WERI-Rb-1 (cell line): ENCODE results near the gene FHL1.

Source experiments
- DNase-seq: peaks from one replicate; pipeline ENCODE4 v3.0.0-alpha.2; 2020
- H3K27ac ChIP-seq: fragments of 250-450 bp; sonication (Bioruptor Pico); 2 replicates; pipeline ENCODE4 v1.5.1; 2020; ENCODE audit warnings: mild to moderate bottlenecking, moderate library complexity
- H3K27me3 ChIP-seq: fragments of 250-450 bp; sonication (Bioruptor Pico); 2 replicates; pipeline ENCODE4 v1.5.1; 2021; ENCODE audit warnings: mild to moderate bottlenecking, low read depth, moderate library complexity; ENCODE audit not compliant: insufficient read depth, severe bottlenecking
- H3K36me3 ChIP-seq: fragments of 250-450 bp; sonication (Bioruptor Pico); 2 replicates; pipeline ENCODE4 v1.5.1; 2020; ENCODE audit warnings: mild to moderate bottlenecking, moderate library complexity
- H3K4me3 ChIP-seq: 2 replicates; pipeline ENCODE4 v1.5.1; 2011; ENCODE audit warnings: low read depth, mild to moderate bottlenecking, control low read depth, low read length
- H3K9me3 ChIP-seq: fragments of 250-450 bp; sonication (Bioruptor Pico); 2 replicates; pipeline ENCODE4 v1.5.1; 2021; ENCODE audit warnings: mild to moderate bottlenecking, moderate library complexity; ENCODE audit not compliant: severe bottlenecking
- CTCF ChIP-seq: IDR thresholded peaks from 2 replicates; pipeline ENCODE4 v1.5.1; 2011; ENCODE audit warnings: low read depth, mild to moderate bottlenecking, control low read depth, inconsistent platforms, low read length

The FHL1 gene

DNA sequence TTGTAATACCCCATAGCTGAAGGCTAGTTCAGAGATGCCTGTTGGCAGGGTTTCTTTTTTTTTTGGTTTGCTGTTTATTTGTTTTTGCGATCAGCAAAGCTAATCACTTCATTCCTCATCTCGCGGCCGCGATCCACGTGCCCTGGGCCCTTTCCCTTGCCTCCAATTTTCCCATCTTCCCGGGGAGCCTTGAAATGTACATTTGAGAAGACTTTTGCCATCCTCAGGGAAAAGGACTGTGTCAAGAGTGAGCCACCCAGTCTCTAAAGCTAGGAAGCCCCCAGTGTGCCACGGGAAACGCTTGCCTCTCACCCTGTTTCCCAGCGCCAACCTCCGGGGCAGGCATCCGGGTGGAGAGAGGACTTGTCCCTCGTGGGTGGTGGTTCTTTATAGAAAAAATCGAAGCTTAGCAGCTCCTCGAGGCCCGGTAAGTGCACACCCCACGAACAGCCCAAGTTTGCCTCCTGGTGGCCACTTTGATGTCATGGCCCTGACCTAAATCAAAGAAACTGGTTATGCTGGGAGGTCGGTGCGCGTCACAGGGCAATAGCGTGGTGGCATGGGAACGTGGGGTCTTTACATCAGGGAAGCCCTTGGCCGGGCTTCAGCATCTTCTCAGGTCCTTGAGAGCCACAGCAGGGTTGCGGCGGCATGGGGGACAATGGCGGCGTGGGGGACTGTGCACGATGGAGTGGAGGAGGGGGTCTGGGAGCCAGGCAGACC, 61.8 kb downstream of the FHL1 start:
- Histone ChIP-seq H3K9me3 (no peaks in the 10 kb centered on the region), H3K27ac (no peak overlapping the region), H3K36me3 (no peaks in the 10 kb centered on the region), H3K4me3 (no peak overlapping the region), H3K27me3 (peaks cover 3% of the 10 kb centered on the region)
- peak; percentile 41 for DNase-seq
- peak; percentile 66 for TF ChIP-seq CTCF

- TF ChIP-seq CTCF: no peak
- Histone ChIP-seq H3K27ac (no peak overlapping the region), H3K4me3 (no peak overlapping the region), H3K27me3 (peaks cover 3% of the 10 kb centered on the region), H3K9me3 (no peaks in the 10 kb centered on the region), H3K36me3 (no peaks in the 10 kb centered on the region)
- DNase-seq: no peak
Measured at GRCh38 chrX:136209751-136210150, 62.4 kb downstream of the FHL1 start.

GRCh38 chrX:136210243-136210642, 62.9 kb downstream of the FHL1 start:
- no peak for DNase-seq
- no peak overlapping the region for H3K4me3 ChIP-seq
- H3K9me3 ChIP-seq: no peaks in the 10 kb centered on the region

DNA sequence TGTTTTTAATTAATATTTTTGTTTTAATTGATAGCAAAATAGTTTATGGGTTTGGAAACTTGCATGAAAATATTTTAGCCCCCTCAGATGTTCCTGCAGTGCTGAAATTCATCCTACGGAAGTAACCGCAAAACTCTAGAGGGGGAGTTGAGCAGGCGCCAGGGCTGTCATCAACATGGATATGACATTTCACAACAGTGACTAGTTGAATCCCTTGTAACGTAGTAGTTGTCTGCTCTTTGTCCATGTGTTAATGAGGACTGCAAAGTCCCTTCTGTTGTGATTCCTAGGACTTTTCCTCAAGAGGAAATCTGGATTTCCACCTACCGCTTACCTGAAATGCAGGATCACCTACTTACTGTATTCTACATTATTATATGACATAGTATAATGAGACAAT, 63.5 kb downstream of the FHL1 start:
- no peak overlapping the region for H3K4me3 ChIP-seq
- no peaks in the 10 kb centered on the region for H3K36me3 ChIP-seq
- TF ChIP-seq CTCF: no peak
- no peak for DNase-seq
- H3K9me3 ChIP-seq: no peaks in the 10 kb centered on the region
- no peak overlapping the region for H3K27ac ChIP-seq
- peaks cover 3% of the 10 kb centered on the region for H3K27me3 ChIP-seq

More at GRCh38 chrX:136210243-136210642, 62.9 kb downstream of the FHL1 start:
- H3K27ac ChIP-seq: no peak overlapping the region
- H3K27me3 ChIP-seq: peaks cover 3% of the 10 kb centered on the region
- no peak for TF ChIP-seq CTCF
- no peaks in the 10 kb centered on the region for H3K36me3 ChIP-seq

DNA sequence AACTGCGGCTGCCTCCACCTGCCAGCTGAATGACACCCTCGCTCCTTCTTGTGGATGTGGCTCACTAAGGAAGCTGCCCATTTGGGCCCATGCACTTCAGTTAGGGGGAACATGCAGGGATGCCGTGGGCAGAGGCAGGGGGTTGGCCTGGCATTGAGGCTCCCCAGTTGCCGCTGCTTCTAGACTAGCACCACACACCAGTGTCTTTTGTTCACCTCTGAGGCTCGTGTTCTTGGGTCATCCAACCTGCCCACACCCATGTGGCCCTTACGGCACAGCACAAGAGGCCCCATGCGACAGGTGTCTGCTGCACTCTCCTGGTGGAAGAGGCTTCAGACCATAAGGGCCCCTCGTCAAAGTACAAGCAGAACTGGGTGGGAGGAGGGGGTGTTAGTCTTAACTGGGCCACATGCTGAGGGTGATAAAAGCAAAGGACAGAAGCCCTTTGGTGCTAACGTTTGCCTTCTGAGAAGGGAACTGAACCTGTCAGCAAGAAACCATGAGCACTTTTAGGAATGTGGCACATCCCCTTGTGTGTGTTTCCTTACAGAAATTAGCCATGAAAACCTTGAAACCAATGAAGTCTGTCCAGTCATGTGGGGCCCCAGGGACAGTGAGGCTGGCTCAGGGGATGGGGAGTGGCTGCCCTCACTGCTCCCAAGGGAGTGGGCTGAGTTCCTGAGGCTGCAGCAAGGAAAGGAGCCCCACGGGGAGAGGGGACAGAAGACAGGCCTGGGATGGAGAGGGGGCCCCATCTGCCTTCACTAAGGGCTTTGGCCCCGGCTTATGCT, 64.6 kb downstream of the FHL1 start:
- Histone ChIP-seq H3K36me3 (no peaks in the 10 kb centered on the region), H3K9me3 (no peaks in the 10 kb centered on the region), H3K4me3 (no peak overlapping the region), H3K27me3 (peaks cover under 1% of the 10 kb centered on the region), H3K27ac (no peak overlapping the region)
- DNase-seq: no peak
- TF ChIP-seq CTCF: no peak
